Measurements from ENCODE around the gene UBQLNL.

Gene UBQLNL

GRCh38 chr11:5507177-5507932 lies 9.1 kb downstream of the UBQLNL start:
- no peak for DNase-seq

DNA sequence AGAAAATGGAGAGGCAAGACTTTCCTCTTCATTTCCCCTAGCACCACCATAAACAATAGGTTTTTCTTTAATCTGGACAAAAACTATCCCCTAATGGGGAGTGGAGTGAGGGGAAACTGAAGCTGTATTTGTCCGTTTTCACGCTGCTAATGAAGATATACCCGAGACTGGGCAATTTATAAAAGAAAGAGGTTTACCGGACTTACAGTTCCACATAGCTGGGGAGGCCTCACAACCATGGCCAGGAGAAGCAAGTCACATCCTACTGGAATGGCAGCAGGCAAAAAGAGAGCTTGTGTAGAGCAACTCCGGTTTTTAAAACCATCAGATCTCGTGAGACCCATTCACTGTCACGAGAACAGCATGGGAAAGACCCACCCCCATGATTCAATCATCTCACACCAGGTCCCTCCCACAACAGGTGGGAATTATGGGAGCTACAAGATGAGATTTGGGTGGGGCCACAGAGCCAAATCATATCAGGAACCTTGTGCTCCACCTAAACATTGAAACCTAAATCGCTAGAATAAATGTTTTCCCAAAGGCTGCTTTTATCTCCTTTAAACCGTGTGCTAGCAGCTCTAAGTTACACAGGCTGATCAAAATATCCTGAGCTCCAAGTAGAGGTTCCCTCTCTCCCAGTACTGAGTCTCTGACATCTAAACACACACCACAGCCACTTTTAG lies 11.0 kb downstream of the UBQLNL start:
- no peak for DNase-seq

DNA sequence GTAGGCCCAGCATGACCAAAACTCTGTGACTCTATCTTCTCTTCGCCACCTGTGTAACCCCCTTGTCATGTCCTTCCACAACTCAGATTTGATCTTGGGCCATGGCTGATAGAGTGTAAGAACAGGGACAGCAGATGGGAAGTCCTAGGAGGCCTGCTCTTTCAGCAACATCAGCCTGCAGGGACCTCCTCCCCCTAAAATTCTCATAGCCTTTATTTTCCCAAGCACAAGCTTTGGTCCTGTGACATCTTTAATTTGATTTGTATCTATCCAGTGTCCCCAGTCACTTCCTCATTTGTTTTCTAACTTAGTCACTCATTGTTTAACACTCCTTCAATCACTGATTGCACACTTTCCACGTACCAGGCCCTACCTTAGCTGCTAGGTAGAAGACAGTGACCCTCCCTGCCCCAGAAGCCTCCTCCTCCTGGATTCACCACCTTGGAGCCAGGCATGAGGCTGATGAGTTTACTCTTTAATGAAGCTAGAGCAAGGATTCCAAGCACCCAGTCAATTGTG lies 12.0 kb downstream of the UBQLNL start:
- DNase-seq = no peak

DNA sequence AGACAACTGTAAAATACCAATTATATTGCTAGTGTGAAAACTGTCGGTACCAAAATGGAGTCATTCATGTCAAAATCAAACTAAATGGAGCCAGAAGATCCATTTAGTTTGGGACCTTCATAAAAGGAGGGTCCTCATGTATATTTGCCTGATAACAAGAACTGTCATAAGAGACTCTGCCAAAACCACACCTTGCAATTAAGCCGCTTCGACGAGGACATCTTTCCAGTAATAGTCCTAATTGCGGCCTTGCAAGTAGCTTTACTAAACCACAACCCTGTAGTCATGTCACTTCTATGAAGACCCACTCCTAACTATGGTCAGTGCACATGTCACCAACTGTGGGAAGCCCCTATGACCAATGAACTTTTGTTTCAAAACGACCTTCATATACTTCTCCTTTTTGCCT lies 16.1 kb downstream of the UBQLNL start:
- no peak for DNase-seq

- DNase-seq = no peak
These were observed 16.8 kb downstream of the UBQLNL start for GRCh38 chr11:5499671-5500070.

- DNase-seq = no peak
These were observed 26.7 kb downstream of the UBQLNL start for GRCh38 chr11:5489576-5490357.

DNA sequence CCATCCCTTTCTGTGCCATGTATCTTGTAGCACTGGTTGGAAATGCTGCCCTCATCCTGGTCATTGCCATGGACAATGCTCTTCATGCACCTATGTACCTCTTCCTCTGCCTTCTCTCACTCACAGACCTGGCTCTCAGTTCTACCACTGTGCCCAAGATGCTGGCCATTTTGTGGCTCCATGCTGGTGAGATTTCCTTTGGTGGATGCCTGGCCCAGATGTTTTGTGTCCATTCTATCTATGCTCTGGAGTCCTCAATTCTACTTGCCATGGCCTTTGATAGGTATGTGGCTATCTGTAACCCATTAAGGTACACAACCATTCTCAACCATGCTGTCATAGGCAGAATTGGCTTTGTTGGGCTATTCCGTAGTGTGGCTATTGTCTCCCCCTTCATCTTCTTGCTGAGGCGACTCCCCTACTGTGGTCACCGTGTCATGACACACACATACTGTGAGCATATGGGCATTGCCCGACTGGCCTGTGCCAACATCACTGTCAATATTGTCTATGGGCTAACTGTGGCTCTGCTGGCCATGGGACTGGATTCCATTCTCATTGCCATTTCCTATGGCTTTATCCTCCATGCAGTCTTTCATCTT lies 27.6 kb downstream of the UBQLNL start:
- DNase-seq = no peak

GRCh38 chr11:5488385-5488784 lies 28.1 kb downstream of the UBQLNL start, which contains the start of gene OR52D1:
TSS of gene OR52D1 (plus strand) at chr11:5488685. CDS start at chr11:5488707, 22 bp downstream.
- no peak for DNase-seq

DNA sequence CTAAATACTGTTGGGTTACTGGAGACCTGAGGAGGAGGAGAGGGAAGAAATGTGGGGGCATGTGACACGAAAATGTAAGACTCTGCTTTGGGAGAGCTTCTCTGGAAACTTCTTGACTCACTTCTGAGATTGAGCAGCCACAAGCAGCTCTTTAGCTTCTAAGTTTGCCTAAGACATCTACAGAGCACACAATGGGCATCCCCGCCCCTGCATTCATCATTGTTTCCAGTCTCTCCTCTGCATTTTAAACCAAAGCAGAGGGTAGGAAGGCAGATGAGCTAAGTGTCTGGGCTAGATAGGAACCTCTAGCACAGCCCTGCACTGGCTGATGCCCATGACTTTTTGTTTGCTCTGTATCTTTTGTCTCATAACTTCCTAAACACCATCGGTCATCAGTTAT lies 30.1 kb downstream of the UBQLNL start:
- no peak for DNase-seq

DNA sequence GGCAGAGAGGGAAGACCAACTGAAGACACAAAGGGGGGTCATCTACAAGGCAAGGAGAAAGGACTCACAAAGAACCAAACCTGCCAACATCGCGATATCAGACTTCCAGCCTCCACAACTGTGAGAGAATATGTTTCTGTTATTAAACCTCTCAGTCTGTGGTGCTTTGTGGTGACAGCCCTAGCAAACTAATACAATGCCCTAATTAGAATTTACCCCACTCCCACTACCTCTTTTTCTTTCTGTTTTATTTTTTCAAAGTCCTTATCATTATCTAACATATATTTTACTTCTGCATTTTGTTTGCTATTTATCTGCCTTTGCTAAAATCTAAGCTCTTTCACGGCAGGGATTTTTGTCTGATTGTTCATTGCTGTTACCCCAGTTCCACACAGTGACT lies 30.5 kb downstream of the UBQLNL start:
- no peak for DNase-seq

GRCh38 chr11:5476186-5476819 lies 40.2 kb downstream of the UBQLNL start:
- peak in 1 of 2 experiments; percentile 43 for DNase-seq

DNA sequence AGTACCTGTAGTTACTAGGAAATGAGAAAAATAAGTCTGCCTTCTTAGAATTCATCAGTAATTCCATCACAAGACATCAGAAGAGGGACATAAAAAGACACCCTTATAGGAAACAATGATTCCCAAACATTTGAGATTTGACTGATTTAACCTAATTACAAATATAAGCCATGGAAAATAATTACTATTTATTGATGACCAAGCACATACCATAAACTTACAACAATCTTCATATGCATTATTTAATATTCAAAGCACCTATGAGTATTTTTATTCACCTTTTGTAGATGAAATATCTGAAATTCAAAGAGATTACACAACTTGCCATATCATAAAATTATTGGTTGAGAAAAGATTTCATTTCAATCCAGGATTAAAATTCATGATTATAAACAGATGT lies 42.6 kb downstream of the UBQLNL start:
- DNase-seq = no peak

DNA sequence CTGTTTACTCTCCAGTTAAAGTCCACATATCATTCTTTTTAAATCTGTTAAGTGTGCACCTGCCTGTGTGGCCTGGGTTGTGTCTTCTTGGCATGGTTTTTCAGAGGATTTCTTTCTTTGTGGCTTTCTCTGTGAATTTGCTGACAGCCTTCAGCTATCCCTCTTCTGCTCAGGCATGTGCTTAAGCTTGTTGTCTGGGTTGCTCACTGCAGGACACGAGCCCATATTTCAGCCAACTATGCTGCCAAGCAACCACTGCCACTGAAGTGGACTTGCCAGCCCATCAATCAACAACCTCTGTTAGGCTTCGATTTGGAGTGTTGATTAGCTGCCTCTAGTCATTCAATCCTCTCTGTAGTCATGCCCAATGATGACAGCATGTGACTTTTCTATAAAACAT lies 49.0 kb downstream of the UBQLNL start:
- DNase-seq = no peak

Data from NCI-H446 (cell line).